Ecto neural progenitor cell (in vitro differentiated cells): Measurements from ENCODE around the gene USP16.
"Not testable (repeated sequence)": the region's sequence is repeated elsewhere in the genome, so short reads cannot be mapped to it uniquely, and the experiment has no call there.

ENCODE experiments used
- DNase-seq: peaks from one replicate; pipeline ENCODE4 v3.0.0-alpha.2; 2018; ENCODE audit warnings: low spot score

Gene USP16

GRCh38 chr21:29024474-29025327 lies at the start of gene USP16:
USP16 (plus strand) TSS chr21:29024668; CDS start chr21:29027914, 3,246 bp downstream.
- DNase-seq = peak; percentile 97

DNA sequence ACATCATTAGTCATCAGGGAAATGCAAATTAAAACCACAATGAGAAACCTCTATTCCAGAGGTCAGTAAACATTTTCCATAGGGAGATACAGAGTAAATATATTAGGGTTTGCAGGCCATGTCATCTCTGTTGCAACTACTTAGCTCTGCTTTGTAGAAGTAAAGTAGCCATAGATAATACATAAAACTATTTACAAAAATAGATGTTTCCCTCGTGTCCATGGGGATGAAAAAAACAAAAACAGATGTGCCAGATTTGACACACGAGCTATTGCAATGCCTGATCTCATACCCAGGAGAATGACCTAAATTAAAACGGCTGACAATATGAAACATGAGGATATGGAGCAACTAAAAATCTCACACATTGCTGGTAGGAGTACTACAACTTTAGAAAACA lies 49.1 kb upstream of the USP16 start:
- DNase-seq = no peak

- no peak for DNase-seq
These were observed 45.4 kb upstream of the USP16 start for GRCh38 chr21:28979092-28979491.

DNA sequence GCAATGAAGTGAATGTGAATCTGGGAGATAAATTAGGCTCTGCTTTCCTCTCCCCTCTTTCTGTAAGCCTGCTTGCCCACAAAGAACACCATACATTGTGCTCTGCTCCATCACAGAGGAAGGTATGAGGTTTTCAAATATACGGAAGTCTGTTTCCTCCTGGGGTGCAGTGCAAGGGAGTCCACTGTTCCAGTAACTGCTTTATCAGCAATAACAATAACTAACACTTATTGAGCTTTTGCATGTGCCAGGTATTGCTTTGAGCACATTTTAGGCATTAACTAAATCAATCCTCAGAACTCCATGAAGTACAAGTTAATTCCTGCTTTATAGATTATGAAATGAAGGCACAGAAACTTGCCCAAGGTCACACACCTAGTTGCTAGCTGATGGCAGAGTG lies 41.8 kb upstream of the USP16 start:
- DNase-seq = no peak

GRCh38 chr21:28986677-28987076 lies 37.8 kb upstream of the USP16 start:
- no peak for DNase-seq

DNA sequence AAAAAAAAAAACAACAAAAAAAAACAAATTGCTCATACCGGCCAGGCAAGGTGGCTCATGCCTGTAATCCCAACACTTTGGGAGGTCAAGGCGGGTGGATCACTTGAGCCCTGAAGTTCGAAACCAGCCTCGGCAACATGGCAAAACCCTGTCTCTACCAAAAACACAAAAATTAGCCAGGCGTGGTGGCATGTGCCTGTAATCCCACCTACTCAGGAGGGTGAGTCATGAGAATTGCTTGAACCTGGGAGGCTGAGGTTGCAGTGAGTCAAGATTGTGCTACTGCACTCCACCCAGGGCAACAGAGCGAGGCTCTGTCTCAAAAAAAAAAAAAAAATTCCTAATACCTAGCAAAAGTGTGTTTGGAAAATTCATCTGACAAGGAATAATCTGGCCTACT lies 36.3 kb upstream of the USP16 start:
- not testable (repeated sequence) for DNase-seq

- no peak for DNase-seq
These were observed 32.5 kb upstream of the USP16 start for GRCh38 chr21:28991861-28992525.

DNA sequence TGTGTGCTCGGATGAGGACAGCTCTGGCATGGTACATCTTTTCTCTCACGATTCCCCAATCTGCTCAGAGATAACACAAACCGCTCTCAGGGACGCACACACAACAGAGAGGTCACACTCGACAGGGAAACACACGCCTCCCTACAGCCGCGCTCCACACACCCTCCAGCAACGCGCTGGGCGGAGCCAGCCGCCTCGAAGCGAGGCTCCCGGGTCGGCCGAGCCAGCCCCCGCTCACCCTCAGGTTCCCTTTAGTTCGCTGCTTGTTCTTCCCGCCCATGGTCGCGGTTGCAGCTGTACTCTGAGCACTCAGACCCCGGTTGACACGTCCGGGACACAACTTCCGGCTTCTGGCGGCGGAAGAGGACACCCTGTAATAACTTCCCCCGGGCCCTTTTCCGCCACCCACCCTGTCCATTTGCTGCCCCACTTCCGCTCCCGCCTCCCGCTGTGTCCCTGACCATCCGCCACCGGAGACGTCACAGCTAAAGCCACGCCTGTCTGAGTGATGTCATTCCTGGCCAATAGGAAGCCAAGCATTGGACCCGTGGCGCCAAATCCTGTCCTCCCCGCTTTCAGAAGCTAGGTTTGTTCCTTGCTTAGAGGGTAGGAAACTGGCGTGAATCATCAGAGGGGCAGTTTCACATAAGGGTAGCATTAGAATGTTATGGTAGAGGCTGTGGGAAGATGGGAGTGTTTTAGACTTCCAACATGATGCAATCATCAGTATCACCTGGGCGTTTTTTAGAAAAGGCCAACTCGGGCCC lies 31.8 kb upstream of the USP16 start, which contains the start of gene LTN1:
LTN1 (minus strand) TSS at position 352 of the 767 bp plus-strand sequence; CDS start at position 280, 72 bp downstream.
- peak; percentile 99 for DNase-seq

DNA sequence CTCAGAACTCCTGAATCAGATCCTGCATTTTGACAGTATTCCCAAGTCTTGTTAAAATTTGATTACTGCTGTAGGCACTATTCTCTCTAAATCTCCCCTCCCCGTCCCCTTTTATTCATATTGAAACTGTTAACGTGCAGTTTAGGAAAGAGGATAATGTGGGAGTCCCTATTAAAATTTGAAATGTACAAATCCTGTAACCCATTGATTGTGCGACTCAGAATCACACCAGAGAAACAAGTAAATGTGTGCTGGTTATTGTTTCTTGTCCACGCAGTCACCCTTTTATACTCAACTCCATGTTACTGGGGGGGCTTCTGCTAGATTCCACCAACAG lies 31.2 kb upstream of the USP16 start:
- no peak for DNase-seq

DNA sequence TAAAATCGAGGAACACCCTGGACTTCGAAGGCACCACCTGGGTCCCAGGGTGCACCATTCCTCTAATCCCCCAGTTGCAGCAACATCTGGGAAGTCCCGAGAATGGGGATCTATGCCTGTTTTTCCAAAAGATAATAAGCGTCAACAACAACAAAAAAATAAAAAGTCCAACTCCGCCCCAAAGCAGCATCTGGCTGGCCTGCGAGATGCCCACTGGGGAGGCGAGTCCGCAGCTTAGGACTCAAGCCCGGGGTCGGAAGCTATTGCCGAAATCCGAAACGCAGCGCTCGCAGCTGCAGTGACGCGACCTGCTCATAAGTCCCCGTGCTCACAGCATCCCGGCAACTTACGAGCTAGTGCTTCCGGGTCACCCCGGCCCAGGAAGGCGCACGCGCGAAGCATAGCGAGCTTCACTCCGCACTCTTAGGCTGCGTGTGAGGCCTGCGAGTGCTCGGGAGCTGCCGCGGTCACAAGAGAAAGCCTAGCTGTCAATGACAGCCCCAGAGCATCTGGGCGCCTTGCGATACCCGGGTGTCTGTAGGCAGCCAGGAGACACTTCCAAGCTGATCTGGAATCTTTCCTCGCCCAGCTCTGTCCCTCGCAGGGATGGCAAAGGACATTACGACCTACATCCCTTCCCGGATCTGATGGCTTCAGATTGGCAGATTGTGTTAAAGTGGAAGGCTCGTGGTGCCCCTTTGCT lies 21.9 kb upstream of the USP16 start:
- peak; percentile 94 for DNase-seq

DNA sequence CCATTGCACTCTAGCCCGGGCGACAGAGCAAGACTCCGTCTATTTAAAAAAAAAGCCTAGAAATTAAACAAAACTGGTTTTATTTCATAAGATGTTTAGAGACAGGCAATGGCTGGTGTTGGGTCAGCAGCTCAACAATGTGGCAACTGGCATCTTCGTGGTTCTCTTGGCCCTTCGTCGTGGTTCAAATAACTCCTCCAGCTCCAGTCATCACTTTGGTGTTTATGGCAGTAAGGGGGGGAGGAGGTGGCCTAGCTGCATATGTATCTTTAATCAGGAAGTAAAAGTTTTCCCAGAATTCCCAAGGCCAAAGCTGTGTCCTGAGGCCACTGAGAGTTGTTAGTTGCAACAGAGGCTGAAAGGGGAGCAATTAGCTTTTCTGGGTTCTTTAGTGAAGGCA lies 18.8 kb upstream of the USP16 start:
- DNase-seq = no peak

GRCh38 chr21:29007135-29007534 lies 17.3 kb upstream of the USP16 start:
- DNase-seq = no peak

- no peak for DNase-seq
These were observed 16.7 kb upstream of the USP16 start for GRCh38 chr21:29007810-29008209.

DNA sequence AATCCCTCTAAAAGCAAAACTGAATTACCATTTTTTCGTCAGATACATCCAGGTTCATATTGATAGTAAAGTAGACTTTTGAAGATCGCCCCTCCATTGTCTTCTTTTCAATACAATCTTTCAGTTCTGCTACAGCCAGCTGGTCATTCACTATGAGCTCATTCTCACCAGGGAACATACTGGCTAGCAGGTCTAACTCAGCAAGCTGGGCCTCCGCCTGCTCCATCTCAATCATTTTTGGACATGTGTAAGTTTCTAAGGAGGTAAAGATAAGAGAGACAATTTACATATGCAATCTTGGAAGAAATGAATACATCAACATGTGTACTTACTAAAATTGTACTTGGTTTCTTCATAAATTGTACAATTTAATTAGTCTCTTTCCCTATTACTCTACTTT lies 16.1 kb upstream of the USP16 start:
- DNase-seq = no peak

DNA sequence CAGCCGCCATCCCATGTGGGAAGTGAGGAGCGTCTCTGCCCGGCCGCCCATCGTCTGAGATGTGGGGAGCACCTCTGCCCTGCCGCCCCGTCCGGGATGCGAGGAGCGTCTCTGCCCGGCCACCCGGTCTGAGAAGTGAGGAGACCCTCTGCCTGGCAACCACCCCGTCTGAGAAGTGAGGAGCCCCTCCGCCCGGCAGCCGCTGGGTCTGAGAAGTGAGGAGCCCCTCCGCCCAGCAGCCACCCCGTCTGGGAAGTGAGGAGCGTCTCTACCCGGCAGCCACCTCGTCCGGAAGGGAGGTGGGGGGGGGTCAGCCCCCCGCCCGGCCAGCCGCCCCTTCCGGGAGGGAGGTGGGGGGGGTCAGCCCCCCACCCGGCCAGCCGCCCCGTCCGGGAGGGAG lies 13.2 kb upstream of the USP16 start:
- DNase-seq = not testable (repeated sequence)

GRCh38 chr21:29017639-29018237 lies 6.7 kb upstream of the USP16 start:
- no peak for DNase-seq

DNA sequence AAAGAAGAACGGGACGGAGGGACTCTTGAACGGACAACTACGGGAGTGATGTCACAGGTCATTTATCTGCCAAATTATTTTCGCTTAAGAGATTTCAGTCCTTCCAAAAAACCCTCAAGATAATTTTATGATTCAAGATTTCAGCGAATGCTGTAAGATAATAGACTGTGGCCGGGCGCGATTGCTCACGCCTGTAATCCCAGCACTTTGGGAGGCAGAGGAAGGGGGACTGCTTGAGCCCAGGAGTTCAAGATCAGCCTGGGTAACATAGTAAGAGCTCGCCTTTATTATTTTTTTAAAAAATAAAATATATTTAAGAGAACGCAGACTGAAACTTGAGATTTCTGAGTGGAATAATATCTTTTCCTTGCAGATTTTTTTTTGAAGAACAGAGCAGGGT lies 5.9 kb upstream of the USP16 start:
- DNase-seq = no peak

- DNase-seq = no peak
These were observed 2.3 kb upstream of the USP16 start for GRCh38 chr21:29022166-29022565.

DNA sequence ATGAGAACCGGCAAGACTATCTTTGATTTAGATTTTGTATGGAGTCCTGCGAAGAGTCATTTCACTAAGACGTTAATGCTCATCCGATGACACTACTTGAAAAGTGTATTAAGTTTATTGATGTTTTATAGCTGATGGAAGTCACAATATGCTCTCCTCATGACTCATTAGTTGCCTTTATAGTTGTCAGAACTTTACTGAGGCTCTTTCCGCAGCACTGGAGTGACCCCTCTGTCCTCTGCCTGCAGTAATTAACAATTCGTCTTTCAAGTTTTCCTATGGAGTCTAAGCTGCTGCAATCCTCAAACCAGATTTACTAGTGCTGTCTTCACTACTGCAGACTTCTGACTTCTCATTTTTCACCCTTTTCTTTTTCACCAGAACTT lies 853 bp downstream of the USP16 start:
- no peak for DNase-seq

DNA sequence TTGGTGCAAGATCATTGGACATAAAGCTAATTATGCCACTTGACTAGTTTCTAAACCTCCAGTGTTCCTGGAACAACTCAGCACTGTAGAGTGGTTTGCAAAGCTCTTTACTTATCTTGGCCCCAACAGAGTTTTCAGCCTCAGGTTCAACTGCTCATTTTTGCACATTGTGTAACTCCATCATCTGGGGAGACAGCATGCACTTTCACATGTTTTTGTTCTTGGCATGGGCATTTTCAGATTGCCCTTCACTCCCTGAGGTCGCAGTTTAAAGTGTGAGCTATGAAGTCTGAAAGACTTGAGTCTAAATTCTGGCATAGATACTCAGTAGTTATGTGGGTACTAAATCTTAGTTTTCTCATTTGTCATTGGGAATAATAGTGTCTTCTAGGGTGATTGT lies 5.1 kb downstream of the USP16 start:
- DNase-seq = no peak

DNA sequence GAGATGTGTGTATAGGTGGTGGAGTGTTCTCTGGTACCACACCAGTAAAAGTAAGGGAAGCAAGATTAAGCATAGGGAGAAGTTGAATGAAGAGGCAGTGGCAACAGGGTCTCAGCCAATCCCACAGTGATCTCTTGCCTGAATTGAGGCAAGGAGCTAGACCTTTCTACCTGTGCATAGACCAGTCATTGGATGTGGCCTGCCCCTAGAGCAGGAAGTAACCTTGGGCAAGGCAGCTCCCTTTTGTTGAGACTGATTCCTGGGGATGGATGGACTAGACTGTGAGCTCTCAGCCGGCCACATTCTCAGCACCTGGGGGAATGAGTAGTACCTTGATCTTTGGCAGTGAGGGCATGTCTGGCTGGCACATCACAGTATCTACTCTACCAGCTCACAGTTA lies 6.4 kb downstream of the USP16 start:
- no peak for DNase-seq

- DNase-seq = no peak
These were observed 8.8 kb downstream of the USP16 start for GRCh38 chr21:29033301-29033700.
